ENCODE measurements around the gene ADGB.
"Not testable (repeated sequence)": the region's sequence is repeated elsewhere in the genome, so short reads cannot be mapped to it uniquely, and the experiment has no call there.

GRCh38 chr6:146793218-146793617, 194.4 kb downstream of the ADGB start:
- not testable (repeated sequence) for TF ChIP-seq POLR2A, SPI1, TAF1, POLR2AphosphoS5, POU2F2 (IDR thresholded peaks at IDR 0.05; ENCODE audit: low read depth, low read length)

All from GM12891 (cell line).